Esophagus squamous epithelium (tissue), 4 donors: ENCODE measurements around the gene TMEM200A.

Source experiments
- POLR2A ChIP-seq, 4 donors: fragments of 450-650 bp; IDR thresholded peaks; one replicate each; pipeline ENCODE4 v1.6.1; 2017; ENCODE audit warnings: antibody characterized with exemption in 4 of 4, mild to moderate bottlenecking in 4 of 4, moderate library complexity in 3 of 4
- TF ChIP-seq, protein P1 (sequence below), 6 experiments: fragments of 450-650 bp in 4 of 6; fragments of 200-600 bp in 2 of 6; sonication (generic) in 2 of 6; IDR thresholded peaks; one replicate each; pipeline ENCODE4 v1.5.1; 2016 to 2019; ENCODE audit warnings: antibody characterized with exemption in 6 of 6, mild to moderate bottlenecking in 4 of 6, moderate library complexity in 4 of 6

DNA sequence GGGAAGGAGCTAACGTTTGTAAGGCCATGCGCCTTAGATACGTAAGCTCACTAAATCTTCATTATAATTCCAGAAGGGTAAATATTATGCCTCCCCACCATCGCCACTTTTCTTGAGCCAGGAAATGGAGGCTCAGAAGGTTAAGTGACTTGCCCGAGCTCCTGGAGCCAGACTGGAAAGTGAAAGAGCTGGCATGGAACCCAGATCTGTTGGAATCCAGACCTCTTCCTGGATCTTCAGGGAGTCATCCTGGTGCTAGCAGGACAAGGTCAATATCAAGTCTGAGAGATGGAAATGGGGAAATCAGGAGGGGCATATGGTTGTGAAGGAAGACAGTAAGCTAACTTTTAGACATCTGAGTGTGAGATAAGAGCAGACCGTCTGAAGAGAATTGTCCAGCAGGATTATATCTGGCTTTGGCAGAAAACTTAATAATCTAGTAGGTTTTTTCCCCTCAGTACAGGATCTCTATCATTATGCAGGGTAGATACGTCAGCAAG lies 6.2 kb downstream of the TMEM200A start:
- TF ChIP-seq, protein P1, sequence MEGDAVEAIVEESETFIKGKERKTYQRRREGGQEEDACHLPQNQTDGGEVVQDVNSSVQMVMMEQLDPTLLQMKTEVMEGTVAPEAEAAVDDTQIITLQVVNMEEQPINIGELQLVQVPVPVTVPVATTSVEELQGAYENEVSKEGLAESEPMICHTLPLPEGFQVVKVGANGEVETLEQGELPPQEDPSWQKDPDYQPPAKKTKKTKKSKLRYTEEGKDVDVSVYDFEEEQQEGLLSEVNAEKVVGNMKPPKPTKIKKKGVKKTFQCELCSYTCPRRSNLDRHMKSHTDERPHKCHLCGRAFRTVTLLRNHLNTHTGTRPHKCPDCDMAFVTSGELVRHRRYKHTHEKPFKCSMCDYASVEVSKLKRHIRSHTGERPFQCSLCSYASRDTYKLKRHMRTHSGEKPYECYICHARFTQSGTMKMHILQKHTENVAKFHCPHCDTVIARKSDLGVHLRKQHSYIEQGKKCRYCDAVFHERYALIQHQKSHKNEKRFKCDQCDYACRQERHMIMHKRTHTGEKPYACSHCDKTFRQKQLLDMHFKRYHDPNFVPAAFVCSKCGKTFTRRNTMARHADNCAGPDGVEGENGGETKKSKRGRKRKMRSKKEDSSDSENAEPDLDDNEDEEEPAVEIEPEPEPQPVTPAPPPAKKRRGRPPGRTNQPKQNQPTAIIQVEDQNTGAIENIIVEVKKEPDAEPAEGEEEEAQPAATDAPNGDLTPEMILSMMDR (IDR thresholded peaks at IDR 0.05) = no peak
- no peak for TF ChIP-seq POLR2A (IDR thresholded peaks at IDR 0.05)
